HAP-1 (cell line): ENCODE results near the gene GLYR1.
A peak's percentile ranks its signal among the peaks of the same experiment; 100 is the strongest.

Experiments
- DNase-seq, 2 experiments: peaks; one replicate each; pipeline ENCODE4 v3.0.0-alpha.2; 2016 to 2020; ENCODE audit warnings: low spot score in 2 of 2
- H3K27me3 ChIP-seq: fragments of 250-450 bp; sonication (Bioruptor Pico); 2 replicates; pipeline ENCODE4 v1.5.1; 2020; ENCODE audit warnings: low read depth, mild to moderate bottlenecking, moderate library complexity
- H3K36me3 ChIP-seq: fragments of 250-450 bp; sonication (Bioruptor Pico); replicated peaks from 2 replicates; pipeline ENCODE4 v1.5.1; 2020; ENCODE audit warnings: mild to moderate bottlenecking
- H3K4me1 ChIP-seq: fragments of 250-450 bp; sonication (Bioruptor Pico); 2 replicates; pipeline ENCODE4 v1.5.1; 2020; ENCODE audit warnings: mild to moderate bottlenecking
- H3K4me3 ChIP-seq: fragments of 250-450 bp; sonication (Bioruptor Pico); 2 replicates; pipeline ENCODE4 v1.5.1; 2020; ENCODE audit warnings: mild to moderate bottlenecking, moderate library complexity
- H3K9me3 ChIP-seq: fragments of 250-450 bp; sonication (Bioruptor Pico); 2 replicates; pipeline ENCODE4 v1.5.1; 2020; ENCODE audit warnings: mild to moderate bottlenecking, moderate library complexity
- in situ Hi-C: fragments of 300-500 bp; cut with MboI; formaldehyde crosslinking; loops from 3 replicates; pipeline ENCODE4 v1.14.3; 2020; ENCODE audit warnings: low sequenced_read_pairs, inconsistent platforms, mixed read lengths

Gene GLYR1

DNA sequence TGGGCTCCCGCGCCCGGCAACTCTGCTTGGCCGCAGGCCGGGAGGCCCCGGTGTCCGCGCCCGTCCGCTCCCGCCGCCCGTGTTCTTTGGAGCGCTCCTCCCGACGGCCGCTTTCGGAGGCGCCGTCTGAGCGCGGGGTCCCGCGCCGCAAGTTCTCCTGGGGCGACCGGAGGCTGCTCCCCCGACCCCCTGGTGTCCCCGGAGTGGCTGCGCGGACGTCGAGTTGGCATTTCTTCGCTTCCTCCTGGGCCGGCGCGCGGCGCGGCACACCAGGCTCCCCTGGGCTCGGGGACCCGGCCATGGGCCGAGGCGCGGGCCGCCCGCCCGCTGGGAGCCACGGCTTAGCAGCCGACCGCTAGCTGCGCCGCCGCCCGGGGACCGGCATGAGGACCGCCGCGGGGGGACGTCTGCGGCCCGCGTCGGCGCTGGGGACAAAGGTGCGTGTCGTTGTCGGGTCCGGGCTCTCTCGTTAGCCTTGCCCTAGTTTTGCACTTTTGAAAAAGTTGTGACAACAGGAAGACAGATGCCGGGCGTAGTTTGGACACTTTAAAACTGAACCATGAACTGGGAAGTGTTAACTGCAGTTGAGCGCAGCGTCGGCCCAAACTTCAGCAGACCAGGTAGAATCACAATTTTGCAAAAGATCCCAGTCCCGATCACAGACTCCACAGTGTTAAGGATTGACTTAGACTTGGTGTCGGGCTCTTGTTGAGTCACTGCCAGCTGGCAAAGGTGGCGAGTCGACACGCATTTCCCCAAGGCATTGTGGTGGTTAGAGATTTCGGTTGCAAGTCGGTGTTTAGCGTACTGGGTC is 893 bp upstream of the GLYR1 start:
- H3K36me3 ChIP-seq = peaks cover 25% of the 10 kb centered on the region
- DNase-seq = peak in 1 of 2 experiments; percentile 47
- no peaks in the 10 kb centered on the region for H3K9me3 ChIP-seq
- in situ Hi-C loops = no loop called here
- no peaks in the 10 kb centered on the region for H3K27me3 ChIP-seq
- H3K4me1 ChIP-seq = peaks cover 27% of the 10 kb centered on the region
- peak overlapping the region; percentile 98 for H3K4me3 ChIP-seq

DNA sequence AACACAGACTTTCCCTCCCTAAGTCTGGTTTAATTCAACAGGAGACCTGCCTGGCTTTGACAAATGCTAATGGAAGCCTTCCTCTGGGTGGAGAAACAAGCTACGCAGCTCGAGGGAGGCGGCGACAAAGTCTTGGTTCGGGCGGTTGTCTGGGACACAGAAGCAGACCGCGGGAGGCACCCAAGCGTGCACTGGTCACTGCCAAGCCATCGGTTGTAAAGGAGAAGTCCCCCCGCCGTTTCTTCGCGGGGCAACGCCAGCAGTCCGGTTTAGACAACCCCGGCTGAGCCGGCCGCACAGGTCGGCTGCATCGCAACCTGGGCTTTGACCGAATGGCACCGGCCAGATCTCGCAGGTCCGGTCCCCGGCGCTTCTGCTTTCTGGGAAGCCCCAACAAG is 586 bp downstream of the GLYR1 start:
- DNase-seq = peak; percentile 38 to 63
- H3K4me3 ChIP-seq = peak overlapping the region; percentile 98
- H3K4me1 ChIP-seq = peaks cover 18% of the 10 kb centered on the region
- in situ Hi-C loops = no loop called here
- peaks cover 37% of the 10 kb centered on the region for H3K36me3 ChIP-seq
- no peaks in the 10 kb centered on the region for H3K27me3 ChIP-seq
- H3K9me3 ChIP-seq = no peaks in the 10 kb centered on the region

DNA sequence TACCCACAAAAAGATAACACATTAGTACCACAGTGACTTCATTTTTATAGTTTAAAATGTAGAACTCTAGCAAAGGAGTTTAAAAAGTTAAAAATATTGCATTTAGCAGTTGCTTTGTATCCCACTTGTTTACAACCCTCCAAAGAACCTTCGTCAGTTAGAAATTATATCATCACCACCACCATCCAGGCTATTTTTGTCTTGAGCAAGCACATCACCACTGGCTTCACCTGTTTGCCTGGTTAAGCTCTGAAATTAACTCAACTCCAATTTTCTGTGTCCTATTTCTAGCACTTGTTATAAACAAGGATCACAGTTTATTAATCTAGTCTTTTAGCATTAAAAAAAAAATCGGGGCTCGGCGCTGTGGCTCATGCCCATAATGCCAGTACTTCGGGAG is 6.1 kb downstream of the GLYR1 start:
- Histone ChIP-seq H3K36me3 (peaks cover 68% of the 10 kb centered on the region), H3K4me1 (peaks cover 5% of the 10 kb centered on the region)
- in situ Hi-C loops = no loop called here

GRCh38 chr16:4839942-4840341 is 7.1 kb downstream of the GLYR1 start:
- no peaks in the 10 kb centered on the region for H3K9me3 ChIP-seq
- H3K36me3 ChIP-seq = peaks cover 72% of the 10 kb centered on the region
- DNase-seq = no peak
- no peaks in the 10 kb centered on the region for H3K27me3 ChIP-seq
- in situ Hi-C loops = no loop called here
- no peak overlapping the region for H3K4me3 ChIP-seq
- no peaks in the 10 kb centered on the region for H3K4me1 ChIP-seq

More for the DNA sequence above, 6.1 kb downstream of the GLYR1 start:
- H3K9me3 ChIP-seq = no peaks in the 10 kb centered on the region
- no peak overlapping the region for H3K4me3 ChIP-seq
- no peaks in the 10 kb centered on the region for H3K27me3 ChIP-seq
- DNase-seq = no peak

- in situ Hi-C loops = no loop called here
- H3K9me3 ChIP-seq = no peaks in the 10 kb centered on the region
- no peaks in the 10 kb centered on the region for H3K4me1 ChIP-seq
- DNase-seq = no peak
- no peak overlapping the region for H3K4me3 ChIP-seq
- no peaks in the 10 kb centered on the region for H3K27me3 ChIP-seq
- peaks cover 71% of the 10 kb centered on the region for H3K36me3 ChIP-seq
Observed at GRCh38 chr16:4837733-4838501, 9.2 kb downstream of the GLYR1 start.

DNA sequence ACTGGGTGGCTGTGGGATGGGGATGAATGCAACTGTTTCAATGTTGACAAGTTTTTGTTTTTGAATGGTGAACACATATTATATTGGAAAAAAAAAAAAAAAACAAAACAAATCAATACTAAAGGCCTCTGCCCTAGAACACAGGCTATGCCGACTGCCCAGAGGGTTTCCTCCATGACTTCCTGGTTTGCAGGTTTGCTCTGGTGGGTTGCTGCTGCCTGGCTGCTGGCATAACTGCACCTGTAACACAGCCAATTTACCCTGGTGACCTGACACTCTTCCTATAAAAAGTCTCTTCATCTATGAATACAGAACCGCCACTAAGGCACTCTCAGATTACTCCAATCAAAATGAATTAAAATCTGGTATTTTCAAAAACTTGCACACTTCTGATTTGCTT is 10.4 kb downstream of the GLYR1 start:
- Histone ChIP-seq H3K4me3 (no peak overlapping the region), H3K27me3 (no peaks in the 10 kb centered on the region), H3K36me3 (peaks cover 74% of the 10 kb centered on the region), H3K4me1 (no peaks in the 10 kb centered on the region), H3K9me3 (no peaks in the 10 kb centered on the region)
- DNase-seq = no peak
- in situ Hi-C loops = no loop called here

DNA sequence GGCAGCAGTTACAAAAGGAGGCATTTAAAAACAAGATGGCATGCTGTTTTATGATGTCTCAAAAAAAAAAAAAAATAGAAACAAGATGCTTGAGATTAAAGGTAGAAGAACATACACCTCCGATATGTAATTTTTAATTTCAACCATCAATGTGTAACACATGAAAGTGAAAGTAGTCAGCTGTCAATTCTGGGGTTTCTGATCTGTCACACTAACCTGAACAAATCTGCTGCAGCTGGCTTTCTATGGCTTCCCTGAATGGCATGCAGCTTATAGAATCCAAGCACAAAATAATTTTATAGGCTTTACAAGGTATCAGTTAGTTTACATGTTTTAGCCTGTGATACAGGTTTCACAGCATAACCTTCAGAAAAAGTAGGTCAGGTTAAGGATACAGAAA is 13.5 kb downstream of the GLYR1 start:
- Histone ChIP-seq H3K36me3 (peaks cover 78% of the 10 kb centered on the region), H3K9me3 (no peaks in the 10 kb centered on the region), H3K4me1 (no peaks in the 10 kb centered on the region), H3K27me3 (no peaks in the 10 kb centered on the region), H3K4me3 (no peak overlapping the region)
- DNase-seq = no peak
- in situ Hi-C loops = no loop called here

- Histone ChIP-seq H3K27me3 (no peaks in the 10 kb centered on the region), H3K36me3 (peaks cover 79% of the 10 kb centered on the region), H3K9me3 (no peaks in the 10 kb centered on the region), H3K4me1 (no peaks in the 10 kb centered on the region), H3K4me3 (no peak overlapping the region)
- in situ Hi-C loops = no loop called here
- DNase-seq = no peak
Observed at GRCh38 chr16:4832698-4833343, 14.3 kb downstream of the GLYR1 start.

GRCh38 chr16:4831616-4832015 is 15.5 kb downstream of the GLYR1 start:
- DNase-seq = no peak
- H3K4me1 ChIP-seq = no peaks in the 10 kb centered on the region
- in situ Hi-C loops = no loop called here
- H3K27me3 ChIP-seq = no peaks in the 10 kb centered on the region
- peaks cover 88% of the 10 kb centered on the region for H3K36me3 ChIP-seq
- no peaks in the 10 kb centered on the region for H3K9me3 ChIP-seq
- no peak overlapping the region for H3K4me3 ChIP-seq

- Histone ChIP-seq H3K27me3 (no peaks in the 10 kb centered on the region), H3K9me3 (no peaks in the 10 kb centered on the region), H3K4me3 (no peak overlapping the region), H3K4me1 (no peaks in the 10 kb centered on the region), H3K36me3 (peaks cover 89% of the 10 kb centered on the region)
- DNase-seq = no peak
- in situ Hi-C loops = no loop called here
Observed at GRCh38 chr16:4830408-4830807, 16.7 kb downstream of the GLYR1 start.

GRCh38 chr16:4828567-4829321 is 18.3 kb downstream of the GLYR1 start:
- no peaks in the 10 kb centered on the region for H3K4me1 ChIP-seq
- H3K36me3 ChIP-seq = peaks cover 90% of the 10 kb centered on the region
- no peak overlapping the region for H3K4me3 ChIP-seq
- H3K27me3 ChIP-seq = no peaks in the 10 kb centered on the region
- H3K9me3 ChIP-seq = no peaks in the 10 kb centered on the region
- DNase-seq = no peak
- in situ Hi-C loops = no loop called here

DNA sequence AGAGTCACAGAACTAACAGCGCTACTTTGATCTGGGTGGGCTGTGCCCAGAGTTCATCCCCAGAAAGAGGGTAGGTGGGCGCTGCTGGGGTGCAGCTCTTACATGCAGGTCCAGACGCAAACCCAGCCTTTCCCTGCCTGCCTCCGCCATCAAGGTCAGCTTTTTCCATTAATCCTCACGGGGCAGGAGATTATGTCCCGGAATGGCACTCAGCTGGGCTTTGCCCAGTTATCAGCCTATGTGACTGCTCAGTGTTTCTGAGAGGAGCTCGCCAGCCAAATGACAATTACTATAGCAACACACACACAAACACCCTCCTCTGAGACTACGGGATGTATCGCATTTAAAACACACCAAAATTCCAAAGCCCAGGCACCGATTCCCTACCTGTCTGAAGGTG is 20.1 kb downstream of the GLYR1 start:
- Histone ChIP-seq H3K4me1 (no peaks in the 10 kb centered on the region), H3K9me3 (no peaks in the 10 kb centered on the region), H3K36me3 (peaks cover 89% of the 10 kb centered on the region), H3K4me3 (no peak overlapping the region), H3K27me3 (no peaks in the 10 kb centered on the region)
- DNase-seq = no peak
- in situ Hi-C loops = no loop called here

- DNase-seq = no peak
Observed at GRCh38 chr16:4826526-4826925, 20.6 kb downstream of the GLYR1 start.

More at GRCh38 chr16:4826526-4826925, 20.6 kb downstream of the GLYR1 start:
- no peaks in the 10 kb centered on the region for H3K27me3 ChIP-seq
- peaks cover 89% of the 10 kb centered on the region for H3K36me3 ChIP-seq
- H3K9me3 ChIP-seq = no peaks in the 10 kb centered on the region
- in situ Hi-C loops = no loop called here
- H3K4me1 ChIP-seq = no peaks in the 10 kb centered on the region
- no peak overlapping the region for H3K4me3 ChIP-seq
